Fibroblast of pulmonary artery (primary cell): ENCODE measurements around the gene SYT14.

Experiments used
- DNase-seq: peaks from one replicate; pipeline ENCODE4 v3.0.0-alpha.2; 2010; ENCODE audit warnings: low read depth
- H3K4me3 ChIP-seq: replicated peaks from 2 replicates; pipeline ENCODE4 v1.5.1; 2011; ENCODE audit warnings: low read depth, mild to moderate bottlenecking, control low read depth, low read length, moderate library complexity
- CTCF ChIP-seq: IDR thresholded peaks from 2 replicates; pipeline ENCODE4 v1.5.1; 2011; ENCODE audit warnings: mild to moderate bottlenecking, control low read depth, low read length, inconsistent platforms; ENCODE audit errors: missing control alignments

Gene SYT14

GRCh38 chr1:210213335-210213734 is 275.3 kb downstream of the SYT14 start:
- no peak for TF ChIP-seq CTCF
- DNase-seq: no peak
- H3K4me3 ChIP-seq: no peak overlapping the region

GRCh38 chr1:210214573-210215409 is 276.8 kb downstream of the SYT14 start:
- no peak for TF ChIP-seq CTCF
- no peak overlapping the region for H3K4me3 ChIP-seq
- no peak for DNase-seq

GRCh38 chr1:210217482-210217881 is 279.5 kb downstream of the SYT14 start:
- no peak for TF ChIP-seq CTCF
- no peak for DNase-seq

GRCh38 chr1:210218047-210218446 is 280.0 kb downstream of the SYT14 start:
- TF ChIP-seq CTCF: no peak
- no peak for DNase-seq
- H3K4me3 ChIP-seq: no peak overlapping the region

More at GRCh38 chr1:210217482-210217881, 279.5 kb downstream of the SYT14 start:
- no peak overlapping the region for H3K4me3 ChIP-seq
